Measurements from ENCODE around the gene AMMECR1. TPM values are rescaled to one million over a fixed set of nuclear protein-coding genes. Genes with fewer than 3 reads are reported as not detected.

The AMMECR1 gene
- total RNA-seq, 2 experiments from 2014 or later, result 7.8 to 7.9 TPM

DNA sequence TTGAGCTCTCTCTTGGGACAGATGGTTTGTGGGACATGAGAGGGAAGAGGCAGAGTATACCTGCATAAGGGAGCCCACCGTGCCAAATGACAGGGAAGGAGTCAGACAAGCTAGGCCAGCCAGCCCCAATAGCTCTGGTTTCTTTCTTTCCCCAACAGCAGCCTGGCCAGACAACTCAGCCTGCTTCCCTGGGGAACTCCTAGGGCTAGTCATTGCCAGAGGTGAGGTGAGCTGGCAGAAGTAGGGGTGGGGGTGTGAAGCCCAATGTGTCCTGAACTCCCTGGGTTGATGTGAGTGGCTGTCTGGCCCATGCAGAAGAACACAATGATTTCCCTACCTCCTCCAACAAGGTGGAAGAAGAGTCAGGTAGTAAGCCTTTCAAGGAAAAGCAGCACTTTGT, 135.5 kb downstream of the AMMECR1 start:
- Mint-ChIP-seq H3K27ac (no peak overlapping the region), H3K9me3 (peaks cover 1% of the 10 kb centered on the region), H3K4me3 (no peak overlapping the region), H3K27me3 (no peaks in the 10 kb centered on the region), H3K4me1 (ENCODE audit: low read depth) (peaks cover 13% of the 10 kb centered on the region), H3K36me3 (ENCODE audit: low read depth) (peaks cover 26% of the 10 kb centered on the region)
- H3K27ac ChIP-seq (ENCODE audit: low read depth in 1 of 2, low read length in 2 of 2), result no peak overlapping the region
- no peaks in the 10 kb centered on the region for H3K36me3 ChIP-seq (ENCODE audit: insufficient read depth, low read length)
- no peaks in the 10 kb centered on the region for H3K27me3 ChIP-seq (ENCODE audit: control insufficient read depth in 1 of 2, insufficient read depth in 2 of 2, low read length in 2 of 2)
- H3K4me3 ChIP-seq (ENCODE audit: low read length), result no peak overlapping the region
- DNase-seq (no peak), ATAC-seq (ENCODE audit: poor library complexity) (no peak)
- ChIA-PET CTCF (no interaction called here), POLR2A (no interaction called here)
- no peaks in the 10 kb centered on the region for H3K9me3 ChIP-seq (ENCODE audit: control insufficient read depth in 1 of 2, insufficient read depth in 1 of 2, low read length in 2 of 2)
- intact Hi-C loops (cut with DNase I, micrococcal nuclease), result no loop called here
- TF ChIP-seq CTCF (IDR thresholded peaks at IDR 0.05), result no peak
- peaks cover 6% of the 10 kb centered on the region for H3K4me1 ChIP-seq (ENCODE audit: insufficient read depth, low read length)

GRCh38 chrX:110181459-110182137, 136.3 kb downstream of the AMMECR1 start:
- no peak for TF ChIP-seq CTCF (IDR thresholded peaks at IDR 0.05)
- CTCF ChIA-PET, result no interaction called here
- peaks cover 13% of the 10 kb centered on the region for H3K4me1 Mint-ChIP-seq (ENCODE audit: low read depth)
- H3K27ac ChIP-seq (ENCODE audit: low read depth in 1 of 2, low read length in 2 of 2), result no peak overlapping the region
- peaks cover 26% of the 10 kb centered on the region for H3K36me3 Mint-ChIP-seq (ENCODE audit: low read depth)
- no peaks in the 10 kb centered on the region for H3K9me3 ChIP-seq (ENCODE audit: control insufficient read depth in 1 of 2, insufficient read depth in 1 of 2, low read length in 2 of 2)
- ATAC-seq (ENCODE audit: poor library complexity), result no peak
- no peaks in the 10 kb centered on the region for H3K27me3 Mint-ChIP-seq
- H3K36me3 ChIP-seq (ENCODE audit: insufficient read depth, low read length), result no peaks in the 10 kb centered on the region
- POLR2A ChIA-PET, result no interaction called here
- intact Hi-C loops (cut with DNase I, micrococcal nuclease), result no loop called here
- no peak overlapping the region for H3K4me3 ChIP-seq (ENCODE audit: low read length)
- H3K4me3 Mint-ChIP-seq, result no peak overlapping the region
- H3K27ac Mint-ChIP-seq, result no peak overlapping the region
- H3K4me1 ChIP-seq (ENCODE audit: insufficient read depth, low read length), result peaks cover 6% of the 10 kb centered on the region
- no peak for DNase-seq
- peaks cover 1% of the 10 kb centered on the region for H3K9me3 Mint-ChIP-seq
- H3K27me3 ChIP-seq (ENCODE audit: control insufficient read depth in 1 of 2, insufficient read depth in 2 of 2, low read length in 2 of 2), result no peaks in the 10 kb centered on the region

- H3K9me3 ChIP-seq (ENCODE audit: control insufficient read depth in 1 of 2, insufficient read depth in 1 of 2, low read length in 2 of 2), result no peaks in the 10 kb centered on the region
- no peak overlapping the region for H3K4me3 ChIP-seq (ENCODE audit: low read length)
- no peak overlapping the region for H3K4me3 Mint-ChIP-seq
- no peak overlapping the region for H3K27ac ChIP-seq (ENCODE audit: low read depth in 1 of 2, low read length in 2 of 2)
- peaks cover 13% of the 10 kb centered on the region for H3K4me1 Mint-ChIP-seq (ENCODE audit: low read depth)
- no peaks in the 10 kb centered on the region for H3K27me3 Mint-ChIP-seq
- ChIA-PET CTCF (interaction anchor here (1.2 kb wide), 1 partner anchor 13 kb away, joined by 3 read pairs; no protein-coding TSS in a partner anchor), POLR2A (no interaction called here)
- intact Hi-C loops (cut with DNase I, micrococcal nuclease), result no loop called here
- H3K36me3 ChIP-seq (ENCODE audit: insufficient read depth, low read length), result no peaks in the 10 kb centered on the region
- H3K27me3 ChIP-seq (ENCODE audit: control insufficient read depth in 1 of 2, insufficient read depth in 2 of 2, low read length in 2 of 2), result no peaks in the 10 kb centered on the region
- ATAC-seq (ENCODE audit: poor library complexity) (no peak), DNase-seq (no peak)
- peaks cover 1% of the 10 kb centered on the region for H3K9me3 Mint-ChIP-seq
- H3K4me1 ChIP-seq (ENCODE audit: insufficient read depth, low read length), result peaks cover 6% of the 10 kb centered on the region
- H3K36me3 Mint-ChIP-seq (ENCODE audit: low read depth), result peaks cover 26% of the 10 kb centered on the region
- no peak for TF ChIP-seq CTCF (IDR thresholded peaks at IDR 0.05)
- no peak overlapping the region for H3K27ac Mint-ChIP-seq
Observed at GRCh38 chrX:110180928-110181310, 137.0 kb downstream of the AMMECR1 start.

All from CD4-positive, alpha-beta T cell (primary cell).